ENCODE measurements around the gene CTSC. TPM values are rescaled to one million over a fixed set of nuclear protein-coding genes. Genes with fewer than 3 reads are reported as not detected.

The CTSC gene
- polyA plus RNA-seq, 1 of the 3 experiments (the other 2 are of a cell fraction) = 104 TPM

- WGBS (ENCODE audit: low lambda C conversion rate) = 0% methylated on average over 1 of the region's 1 CpG
- Histone ChIP-seq H3K27me3 (ENCODE audit: insufficient read depth) (no peaks in the 10 kb centered on the region), H3K36me3 (replicated peaks in 1 of 2; ENCODE audit: control insufficient read depth in 1 of 2, insufficient read depth in 2 of 2, low read length in 1 of 2) (no peaks in the 10 kb centered on the region), H3K4me1 (ENCODE audit: control insufficient read depth in 1 of 2, insufficient read depth in 2 of 2, low read depth in 1 of 2, low read length in 1 of 2) (peaks cover 0 to 14% of the 10 kb centered on the region in 2 experiments; a peak in 2 of 4 replicates), H3K79me2 (ENCODE audit: insufficient read depth) (no peaks in the 10 kb centered on the region), H3K4me3 (ENCODE audit: low read depth in 2 of 2, low read length in 1 of 2) (no peak overlapping the region), H3K9me3 (no peaks in the 10 kb centered on the region), H2AFZ (ENCODE audit: low read depth) (no peak overlapping the region; the same call in 1 of the 2 replicates), H3F3A (replicated peaks; ENCODE audit: insufficient read depth) (peaks cover 10% of the 10 kb centered on the region), H3K9ac (no peak overlapping the region), H4K20me1 (ENCODE audit: insufficient read depth) (no peaks in the 10 kb centered on the region), H3K4me2 (no peak overlapping the region), H3K27ac (ENCODE audit: low read depth in 2 of 2, low read length in 1 of 2) (peak overlapping the region in 1 of 2 experiments; percentile 32; a peak in 1 of 4 replicates), H3K9me2 (no peaks in the 10 kb centered on the region)
- ChIA-PET CTCF (no interaction called here), POLR2A (no interaction called here)
- TF ChIP-seq PBX3 (IDR thresholded peaks at IDR 0.05) (0 out of 2 replicates have a peak, but pooled peaks have one; percentile 15), TCF12 (IDR thresholded peaks at IDR 0.05) (peak; percentile 56), EP300 (IDR thresholded peaks at IDR 0.05; ENCODE audit: borderline replicate concordance in 1 of 2, low read depth in 1 of 2, low read length in 1 of 2) (no peak)
- DNase-seq = no peak
These were observed 24.9 kb downstream of the CTSC start for GRCh38 chr11:88312628-88313027.

- H2AFZ ChIP-seq (ENCODE audit: low read depth) = no peak overlapping the region
- H3K79me2 ChIP-seq (ENCODE audit: insufficient read depth) = no peaks in the 10 kb centered on the region
- POLR2A ChIA-PET = no interaction called here
- H3K36me3 ChIP-seq (replicated peaks in 1 of 2; ENCODE audit: control insufficient read depth in 1 of 2, insufficient read depth in 2 of 2, low read length in 1 of 2) = peaks cover 0 to 6% of the 10 kb centered on the region in 2 experiments
- no peak overlapping the region for H3K9ac ChIP-seq
- no peak for DNase-seq
- H3K4me3 ChIP-seq (ENCODE audit: low read depth in 2 of 2, low read length in 1 of 2) = no peak overlapping the region
- H3K9me3 ChIP-seq = no peaks in the 10 kb centered on the region
- no peaks in the 10 kb centered on the region for H4K20me1 ChIP-seq (ENCODE audit: insufficient read depth)
- peaks cover 10% of the 10 kb centered on the region for H3F3A ChIP-seq (replicated peaks; ENCODE audit: insufficient read depth)
- H3K4me2 ChIP-seq = no peak overlapping the region
- H3K9me2 ChIP-seq = no peaks in the 10 kb centered on the region
- 24% methylated on average over 1 of the region's 1 CpG for WGBS (ENCODE audit: low lambda C conversion rate)
- no peak overlapping the region; a peak in 1 of 4 replicates for H3K27ac ChIP-seq (ENCODE audit: low read depth in 2 of 2, low read length in 1 of 2)
- no peaks in the 10 kb centered on the region for H3K27me3 ChIP-seq (ENCODE audit: insufficient read depth)
- TF ChIP-seq MEF2A (IDR thresholded peaks at IDR 0.05; ENCODE audit: borderline replicate concordance, low read depth) (no peak), JUND (IDR thresholded peaks at IDR 0.05) (peak; percentile 47; the same call in 1 of the 2 replicates), EP300 (IDR thresholded peaks at IDR 0.05; ENCODE audit: borderline replicate concordance in 1 of 2, low read depth in 1 of 2, low read length in 1 of 2) (0 out of 4 replicates have a peak, but pooled peaks of 1 of the 2 experiments have one; percentile 11), USF1 (IDR thresholded peaks at IDR 0.05; ENCODE audit: borderline replicate concordance, low read depth) (no peak), RFX5 (IDR thresholded peaks at IDR 0.05; ENCODE audit: low read length) (no peak)
- CTCF ChIA-PET = no interaction called here
- H3K4me1 ChIP-seq (ENCODE audit: control insufficient read depth in 1 of 2, insufficient read depth in 2 of 2, low read depth in 1 of 2, low read length in 1 of 2) = peaks cover 0 to 14% of the 10 kb centered on the region in 2 experiments; a peak in 2 of 4 replicates
These were observed 27.3 kb downstream of the CTSC start for GRCh38 chr11:88310246-88310645.

- H4K20me1 ChIP-seq (ENCODE audit: insufficient read depth) = no peaks in the 10 kb centered on the region
- no peak overlapping the region for H3K27ac ChIP-seq (ENCODE audit: low read depth in 2 of 2, low read length in 1 of 2)
- H3K9me2 ChIP-seq = no peaks in the 10 kb centered on the region
- H3F3A ChIP-seq (replicated peaks; ENCODE audit: insufficient read depth) = peaks cover 10% of the 10 kb centered on the region
- no peak overlapping the region for H3K9ac ChIP-seq
- H3K79me2 ChIP-seq (ENCODE audit: insufficient read depth) = no peaks in the 10 kb centered on the region
- H3K27me3 ChIP-seq (ENCODE audit: insufficient read depth) = no peaks in the 10 kb centered on the region
- TF ChIP-seq USF1 (IDR thresholded peaks at IDR 0.05; ENCODE audit: borderline replicate concordance, low read depth) (no peak), MEF2A (IDR thresholded peaks at IDR 0.05; ENCODE audit: borderline replicate concordance, low read depth) (no peak), EP300 (IDR thresholded peaks at IDR 0.05; ENCODE audit: borderline replicate concordance in 1 of 2, low read depth in 1 of 2, low read length in 1 of 2) (no peak)
- no peaks in the 10 kb centered on the region for H3K9me3 ChIP-seq
- DNase-seq = no peak
- H2AFZ ChIP-seq (ENCODE audit: low read depth) = no peak overlapping the region
- ChIA-PET CTCF (no interaction called here), POLR2A (no interaction called here)
- peaks cover 0 to 14% of the 10 kb centered on the region in 2 experiments; a peak in 2 of 4 replicates for H3K4me1 ChIP-seq (ENCODE audit: control insufficient read depth in 1 of 2, insufficient read depth in 2 of 2, low read depth in 1 of 2, low read length in 1 of 2)
- 75% methylated on average over 2 of the region's 2 CpGs for WGBS (ENCODE audit: low lambda C conversion rate)
- H3K36me3 ChIP-seq (replicated peaks in 1 of 2; ENCODE audit: control insufficient read depth in 1 of 2, insufficient read depth in 2 of 2, low read length in 1 of 2) = peaks cover 0 to 8% of the 10 kb centered on the region in 2 experiments
- no peak overlapping the region for H3K4me3 ChIP-seq (ENCODE audit: low read depth in 2 of 2, low read length in 1 of 2)
- no peak overlapping the region for H3K4me2 ChIP-seq
These were observed 29.0 kb downstream of the CTSC start for GRCh38 chr11:88308576-88308975.
